Measurements from ENCODE around the gene RPS6KB2.

The RPS6KB2 gene

DNA sequence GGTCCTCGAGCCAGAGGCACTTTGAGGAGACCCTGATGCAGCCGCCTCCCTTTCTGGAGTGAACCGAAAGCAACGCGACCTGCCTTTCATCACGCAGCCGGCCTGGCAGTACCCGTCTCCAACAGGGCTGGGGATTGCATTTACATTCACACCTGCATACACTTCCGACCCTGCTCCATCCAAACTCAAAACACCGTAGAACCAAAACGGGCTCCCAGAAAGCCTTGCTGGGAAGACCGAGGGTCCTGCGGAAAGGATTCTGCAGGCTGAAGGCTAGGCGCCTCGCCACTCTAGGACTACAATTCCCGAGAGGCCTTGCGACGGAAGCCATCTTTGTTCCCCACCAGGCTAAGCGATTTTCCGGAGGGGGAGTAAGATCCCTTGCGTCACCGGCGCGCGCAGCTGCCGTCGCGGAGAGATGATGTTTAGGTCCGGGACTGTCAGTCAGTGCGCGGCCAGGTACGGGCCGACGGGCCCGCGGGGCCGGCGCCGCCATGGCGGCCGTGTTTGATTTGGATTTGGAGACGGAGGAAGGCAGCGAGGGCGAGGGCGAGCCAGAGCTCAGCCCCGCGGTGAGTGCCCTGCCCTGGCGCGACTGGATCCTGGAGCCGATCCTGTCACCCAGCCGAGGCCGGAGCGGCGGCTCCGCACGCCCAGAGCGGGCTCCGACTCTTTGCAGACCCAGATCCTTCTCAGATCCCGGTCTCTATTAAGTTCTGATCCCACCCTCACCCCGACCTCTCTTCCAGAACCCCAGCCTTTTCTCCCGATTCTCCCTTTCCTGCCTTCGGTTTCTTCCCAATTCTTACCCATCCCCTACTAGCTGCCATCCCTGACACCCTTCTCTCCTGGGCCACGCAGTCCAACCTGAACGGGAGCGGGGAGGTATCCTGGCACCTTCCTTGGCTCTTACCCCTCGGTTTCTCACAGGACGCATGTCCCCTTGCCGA lies at the start of gene RPS6KB2:
Gene RPS6KB2 (plus strand): TSS at position 443 of the 950 bp plus-strand sequence. CDS start 52 bp downstream, at position 495.
- peak; percentile 95 to 99 (median 98) for DNase-seq

DNA sequence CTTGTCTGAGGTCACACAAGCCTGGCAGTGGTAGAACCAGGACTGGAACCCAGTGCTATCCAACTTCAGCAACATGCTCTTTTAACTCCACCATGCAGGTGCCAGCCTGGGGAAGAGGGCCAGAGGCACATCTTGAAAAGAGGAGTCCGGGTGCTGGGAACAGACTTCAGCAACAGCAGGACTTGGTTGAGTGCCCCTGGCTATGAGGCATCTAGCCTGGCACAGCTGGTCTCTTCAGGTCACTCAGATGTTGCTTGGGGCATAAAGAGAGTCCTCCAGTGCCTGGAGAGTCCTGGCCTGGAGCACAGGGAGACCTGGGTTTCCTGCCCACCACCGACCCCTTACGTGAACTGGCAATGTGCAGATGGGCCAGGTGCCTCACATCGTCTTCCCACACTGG lies 49.8 kb upstream of the RPS6KB2 start:
- DNase-seq = no peak

DNA sequence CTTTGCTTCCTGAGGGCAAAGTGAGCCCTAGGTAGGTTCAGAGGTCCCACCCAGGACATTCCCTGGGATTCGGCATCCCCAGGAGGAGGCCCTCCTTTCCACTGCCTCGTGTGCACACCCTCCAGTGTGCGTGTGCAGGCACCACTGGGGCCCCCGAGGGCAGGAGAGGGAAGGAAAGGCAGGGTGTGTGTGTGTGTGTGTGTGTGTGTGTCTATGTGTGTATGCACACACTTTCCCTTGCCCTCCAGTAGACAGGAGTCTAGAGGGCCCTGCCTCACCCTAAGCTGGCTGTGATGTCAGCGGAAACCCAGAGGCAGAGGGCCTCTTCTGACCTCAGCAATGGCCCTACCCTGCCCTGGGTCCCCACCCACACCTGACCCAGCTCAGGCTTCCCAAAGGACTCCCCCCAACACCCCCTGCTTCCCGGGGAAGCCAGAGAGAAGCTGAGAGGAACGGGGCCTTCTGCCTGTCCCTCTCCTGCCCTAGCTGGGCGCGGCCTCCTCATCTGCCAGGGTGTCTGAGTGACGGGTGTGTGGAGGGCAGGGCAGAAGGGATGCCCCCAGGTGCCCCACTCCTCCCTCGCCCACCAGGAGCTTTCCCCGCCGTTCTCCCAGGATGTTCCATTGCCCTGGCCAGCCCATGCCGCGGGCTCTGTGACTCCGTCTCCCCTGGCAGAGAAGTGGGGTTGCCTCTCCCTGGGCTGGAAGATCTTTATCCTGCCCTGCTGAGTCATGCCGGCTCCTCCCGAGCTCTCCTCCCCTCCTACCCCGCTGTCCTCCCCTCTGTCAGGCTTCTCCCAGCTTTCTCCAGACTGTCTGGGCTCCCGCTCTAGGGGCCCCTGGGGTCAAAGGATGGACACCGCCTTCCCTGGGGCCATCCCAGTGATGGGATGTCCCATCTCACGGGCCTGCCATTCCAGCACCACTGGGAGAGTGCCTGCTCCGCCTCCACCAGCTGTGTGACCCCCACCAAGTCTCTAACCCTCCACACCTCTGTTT lies 48.9 kb upstream of the RPS6KB2 start:
- DNase-seq = no peak

DNA sequence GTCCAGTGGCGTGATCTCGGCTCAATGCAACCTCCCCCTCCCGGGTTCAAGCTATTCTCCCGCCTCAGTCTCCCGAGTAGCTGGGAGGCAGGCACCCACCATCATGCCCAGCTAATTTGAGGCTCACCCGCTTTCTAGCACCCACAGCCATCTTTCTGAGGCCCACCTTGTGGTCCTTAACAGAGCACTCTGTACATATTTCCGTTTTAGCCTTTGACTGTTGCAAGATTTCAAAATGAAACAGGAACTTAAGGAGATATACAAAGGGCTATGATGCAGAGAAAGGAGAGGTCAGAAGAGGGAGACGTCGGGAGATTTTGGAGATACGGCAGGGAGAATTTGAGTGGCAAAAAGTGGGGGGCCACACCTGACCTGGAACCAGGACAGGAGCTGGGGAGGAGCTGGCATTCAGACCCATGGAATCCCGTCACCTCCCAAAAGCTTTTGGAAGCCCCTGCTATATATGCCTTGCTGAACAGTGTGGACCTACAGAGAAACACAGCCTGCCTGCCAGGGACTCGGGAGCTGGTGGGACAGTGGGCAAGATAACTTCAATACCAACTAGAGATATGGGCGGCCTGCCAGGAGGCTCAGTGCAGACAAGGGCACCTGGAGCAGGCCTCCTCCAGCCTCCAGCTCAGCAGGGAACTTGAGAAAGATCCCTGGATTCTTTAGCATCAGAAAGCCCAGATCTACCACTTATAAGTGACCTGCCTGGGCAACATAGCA lies 46.9 kb upstream of the RPS6KB2 start:
- no peak for DNase-seq

DNA sequence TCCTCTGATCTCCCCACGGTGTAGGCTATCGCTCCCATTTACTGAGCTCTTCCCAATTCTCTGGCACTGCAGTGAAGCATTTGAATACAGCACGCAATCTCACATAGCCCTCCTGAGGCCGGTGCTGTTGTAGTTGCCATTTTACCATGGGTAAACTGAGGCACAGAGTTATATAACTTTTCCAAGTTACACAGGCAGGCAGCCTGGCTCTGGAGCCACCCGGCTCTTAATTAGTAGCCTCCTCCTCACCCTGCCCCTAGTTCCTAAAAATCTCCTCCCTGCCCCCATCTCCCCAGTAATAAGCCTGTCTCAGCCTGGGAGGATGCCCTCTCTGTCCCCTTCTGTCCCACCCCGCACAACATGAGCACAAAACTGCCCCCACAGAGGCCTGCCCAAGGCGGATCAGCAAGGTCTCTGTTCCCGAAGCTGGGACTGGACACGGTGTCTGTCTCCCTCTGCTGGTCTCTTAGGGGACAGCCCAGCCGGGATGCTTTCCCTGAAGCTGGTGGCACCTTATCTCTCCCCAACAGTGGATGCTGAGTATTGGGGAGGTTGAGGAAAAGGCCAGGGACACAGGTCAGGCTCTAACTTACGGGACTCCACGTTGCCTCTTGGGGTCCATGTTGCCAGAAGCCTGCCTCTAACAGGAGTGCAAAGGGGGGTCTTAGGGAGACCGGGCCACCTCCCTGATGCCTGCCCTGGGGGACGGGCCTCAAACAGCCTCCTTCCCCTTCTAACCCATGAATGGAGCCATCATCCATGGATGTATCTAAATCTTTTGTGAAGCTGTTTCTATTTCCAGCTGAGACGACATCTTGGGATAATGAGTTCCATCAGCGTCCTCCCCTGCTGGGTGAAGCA lies 45.8 kb upstream of the RPS6KB2 start:
- DNase-seq = peak; percentile 48 to 75 (median 64)

DNA sequence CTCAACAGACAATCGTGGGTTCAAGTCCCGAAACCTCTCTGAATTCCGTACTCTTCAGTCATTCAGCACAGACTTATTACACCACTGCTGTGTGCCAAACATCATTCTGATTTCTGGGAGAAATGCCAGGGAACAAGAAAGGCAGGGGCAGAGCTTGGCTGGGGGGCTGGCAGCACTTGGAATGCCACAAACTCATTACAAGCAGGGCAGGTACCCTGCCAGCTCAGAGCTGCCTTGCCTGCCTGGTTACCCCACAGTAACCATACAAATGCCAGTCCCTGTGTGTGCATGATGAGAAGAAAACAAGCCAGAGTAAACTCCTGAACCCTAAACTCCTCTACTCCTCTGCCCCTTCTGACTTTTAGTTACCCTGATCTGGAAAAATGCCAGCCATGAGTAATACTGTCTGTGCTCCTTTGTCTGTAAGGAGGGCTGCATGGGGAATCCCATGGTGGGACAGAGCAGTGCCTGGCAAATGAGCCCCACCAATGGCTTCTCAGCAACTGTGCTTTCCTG lies 43.4 kb upstream of the RPS6KB2 start:
- DNase-seq = no peak

DNA sequence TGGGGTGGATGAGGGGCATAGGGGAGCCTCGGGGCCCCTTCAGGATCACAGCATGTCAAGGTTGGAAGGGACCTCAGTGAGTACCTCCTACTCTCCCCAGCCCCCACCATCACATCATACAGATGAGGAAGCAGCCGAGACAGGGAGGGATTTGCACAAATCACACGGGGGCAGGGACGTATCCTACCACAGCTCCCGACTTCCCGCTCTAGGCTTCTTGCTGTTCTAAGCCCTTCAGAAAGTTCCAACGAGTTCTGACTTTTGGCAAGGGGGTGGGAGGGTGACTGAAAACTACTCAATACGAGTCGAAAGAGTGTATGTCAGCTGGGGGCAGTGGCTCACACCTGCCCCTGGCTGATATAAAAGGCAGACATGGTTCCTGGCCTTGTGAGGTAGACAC lies 41.2 kb upstream of the RPS6KB2 start:
- DNase-seq = no peak

DNA sequence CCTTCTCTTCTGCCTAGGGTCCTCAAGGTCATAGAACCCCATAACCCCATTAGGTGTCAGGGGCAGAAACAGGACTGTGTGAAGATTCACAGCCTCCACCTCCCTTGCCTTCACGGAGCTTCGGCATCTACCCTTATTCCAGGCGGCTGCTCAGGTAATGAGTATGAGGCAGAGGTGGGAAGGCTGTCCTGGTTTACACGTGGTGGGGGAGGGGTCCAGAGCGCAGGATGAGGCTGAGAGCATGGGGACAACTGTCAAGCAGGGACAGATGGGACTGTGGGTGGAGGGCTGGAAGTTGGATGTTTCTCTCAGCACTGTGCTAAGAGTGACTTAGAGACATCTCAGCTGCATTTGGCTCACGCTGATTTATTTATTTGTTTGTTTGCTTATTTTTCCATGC lies 40.8 kb upstream of the RPS6KB2 start:
- DNase-seq = no peak

DNA sequence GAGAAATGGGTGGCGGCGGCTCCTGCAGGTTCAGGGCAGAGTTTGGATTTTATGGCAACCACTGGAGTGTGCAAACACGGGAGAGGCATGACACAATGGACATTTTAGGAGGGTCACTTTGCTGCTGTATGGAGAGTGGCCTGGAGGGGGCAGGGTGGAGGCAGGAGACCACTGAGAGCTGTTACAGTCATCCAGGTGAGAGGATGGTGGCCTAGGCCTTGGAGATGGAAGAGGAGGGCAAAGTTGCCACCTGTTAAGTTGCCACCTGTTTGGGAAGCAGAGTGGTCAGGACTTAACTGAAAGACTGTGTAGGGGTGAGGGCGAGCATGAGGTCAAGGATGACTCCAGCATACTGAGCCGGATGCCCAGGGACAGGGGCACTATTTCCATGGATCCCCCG lies 38.8 kb upstream of the RPS6KB2 start:
- DNase-seq = peak in 2 of 4 experiments; percentile 35 to 48

DNA sequence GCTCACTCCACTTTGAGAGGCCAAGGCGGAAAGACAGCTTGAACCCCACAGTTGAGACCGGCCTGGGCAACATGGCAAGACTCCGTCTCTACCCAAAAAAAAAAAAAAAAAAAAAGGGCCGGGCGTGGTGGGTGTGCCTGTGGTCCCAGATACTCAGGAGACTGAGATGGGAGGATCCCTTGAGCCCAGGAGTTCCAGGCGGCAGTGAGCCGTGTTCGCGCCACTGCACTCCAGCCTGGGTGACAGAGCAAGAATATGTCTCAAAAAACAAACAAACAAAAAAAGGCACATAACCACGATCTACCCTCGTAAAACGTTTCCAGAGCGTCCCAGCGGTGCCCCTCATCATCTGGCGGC lies 37.4 kb upstream of the RPS6KB2 start:
- no peak for DNase-seq

DNA sequence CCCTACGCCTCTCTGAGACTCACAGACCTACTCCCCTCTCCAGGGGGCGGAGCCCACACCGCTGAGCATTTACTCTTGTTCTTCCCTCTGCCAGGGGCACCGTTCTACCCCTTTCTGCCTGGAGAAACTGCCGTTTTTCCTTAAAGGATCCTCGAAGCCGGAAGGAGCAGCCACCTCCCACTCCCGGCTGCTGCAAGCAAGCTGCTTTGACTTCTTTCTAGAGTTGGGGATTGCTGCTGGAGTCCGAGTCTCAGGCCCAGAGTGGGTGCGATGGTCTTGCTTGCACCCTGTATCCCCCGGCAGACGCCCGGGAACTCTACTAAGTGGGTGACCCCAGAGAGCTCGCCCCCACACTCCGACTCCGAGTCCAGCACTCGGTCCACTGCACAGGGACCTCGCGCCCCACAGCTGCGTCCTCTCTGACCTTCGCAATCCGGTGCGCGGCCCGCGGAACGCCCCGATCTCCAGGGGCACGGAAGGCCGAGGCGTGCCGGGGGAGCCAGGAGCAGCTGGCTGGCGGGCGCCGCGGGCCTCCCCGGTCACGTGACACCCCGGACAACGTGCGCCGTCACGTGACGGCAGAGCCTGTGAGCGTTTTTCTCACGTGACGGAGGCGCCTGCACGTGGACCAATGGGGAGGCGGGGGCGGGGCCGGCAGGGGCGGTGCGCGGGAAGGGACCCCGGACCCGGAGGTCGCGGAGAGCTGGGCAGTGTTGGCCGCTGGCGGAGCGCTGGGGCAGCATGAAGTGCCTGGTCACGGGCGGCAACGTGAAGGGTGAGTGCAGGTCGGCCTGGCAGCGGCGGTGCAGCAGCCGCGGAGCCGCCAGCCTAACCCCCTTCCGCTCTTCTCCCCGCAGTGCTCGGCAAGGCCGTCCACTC lies 36.8 kb upstream of the RPS6KB2 start, which contains the start of gene RAD9A:
Gene RAD9A (plus strand): TSS at position 683 of the 879 bp plus-strand sequence. CDS start 59 bp downstream, at position 742.
- peak; percentile 79 to 91 (median 82) for DNase-seq

DNA sequence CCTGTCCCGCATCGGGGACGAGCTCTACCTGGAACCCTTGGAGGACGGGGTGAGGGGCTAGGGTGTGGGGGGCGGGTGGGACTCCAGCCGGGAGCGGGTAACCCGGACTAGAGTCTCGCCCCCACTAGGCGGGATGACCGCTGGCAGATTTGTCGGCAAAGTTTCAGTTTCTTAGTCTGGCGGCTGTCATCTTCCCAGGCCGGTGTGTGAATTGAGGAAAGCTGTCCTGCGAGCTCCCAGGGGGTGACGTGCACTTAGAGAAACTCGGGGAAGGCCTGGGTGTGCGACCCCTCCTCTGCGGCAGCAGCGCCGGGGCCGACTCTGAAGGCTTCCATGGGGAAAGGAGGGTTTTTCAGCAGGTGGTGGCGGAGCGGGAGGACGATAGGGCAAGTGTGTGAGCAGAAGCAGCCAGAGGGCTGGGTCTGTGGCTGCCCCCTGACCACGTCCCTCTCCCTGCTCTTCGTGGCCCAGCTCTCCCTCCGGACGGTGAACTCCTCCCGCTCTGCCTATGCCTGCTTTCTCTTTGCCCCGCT lies 36.0 kb upstream of the RPS6KB2 start:
- DNase-seq = no peak

DNA sequence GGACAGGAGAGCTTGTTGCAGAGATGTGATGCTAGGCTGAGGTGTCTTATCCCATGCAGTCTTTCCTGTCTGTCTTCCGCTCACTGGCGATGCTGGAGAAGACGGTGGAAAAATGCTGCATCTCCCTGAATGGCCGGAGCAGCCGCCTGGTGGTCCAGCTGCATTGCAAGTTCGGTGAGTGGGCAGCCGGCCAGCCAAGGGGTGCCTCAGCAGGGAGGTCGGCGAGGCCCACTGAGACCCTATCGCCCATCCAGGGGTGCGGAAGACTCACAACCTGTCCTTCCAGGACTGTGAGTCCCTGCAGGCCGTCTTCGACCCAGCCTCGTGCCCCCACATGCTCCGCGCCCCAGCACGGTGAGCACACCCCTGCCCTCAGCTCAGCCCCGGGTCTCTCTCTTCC lies 34.9 kb upstream of the RPS6KB2 start:
- DNase-seq = no peak

DNA sequence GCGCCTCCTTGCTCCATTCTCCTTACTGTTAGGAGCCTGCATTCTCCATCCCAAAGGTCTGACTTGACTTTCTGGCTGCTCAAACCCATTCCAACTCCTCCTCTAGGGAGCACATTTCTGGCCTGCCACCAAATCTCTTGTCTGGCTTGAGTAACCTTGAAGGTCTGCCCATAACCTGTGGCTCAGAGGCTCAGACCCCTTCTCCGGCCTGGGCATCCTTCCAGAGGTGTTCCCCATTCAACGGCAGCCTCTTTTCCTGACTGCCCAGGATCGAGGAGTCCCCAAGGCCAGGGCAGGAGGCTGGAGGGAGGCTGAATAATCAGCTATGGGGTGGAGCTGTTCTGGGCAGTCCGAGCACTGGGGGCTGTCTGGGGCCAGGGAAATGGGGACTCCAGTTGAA lies 34.3 kb upstream of the RPS6KB2 start:
- no peak for DNase-seq

DNA sequence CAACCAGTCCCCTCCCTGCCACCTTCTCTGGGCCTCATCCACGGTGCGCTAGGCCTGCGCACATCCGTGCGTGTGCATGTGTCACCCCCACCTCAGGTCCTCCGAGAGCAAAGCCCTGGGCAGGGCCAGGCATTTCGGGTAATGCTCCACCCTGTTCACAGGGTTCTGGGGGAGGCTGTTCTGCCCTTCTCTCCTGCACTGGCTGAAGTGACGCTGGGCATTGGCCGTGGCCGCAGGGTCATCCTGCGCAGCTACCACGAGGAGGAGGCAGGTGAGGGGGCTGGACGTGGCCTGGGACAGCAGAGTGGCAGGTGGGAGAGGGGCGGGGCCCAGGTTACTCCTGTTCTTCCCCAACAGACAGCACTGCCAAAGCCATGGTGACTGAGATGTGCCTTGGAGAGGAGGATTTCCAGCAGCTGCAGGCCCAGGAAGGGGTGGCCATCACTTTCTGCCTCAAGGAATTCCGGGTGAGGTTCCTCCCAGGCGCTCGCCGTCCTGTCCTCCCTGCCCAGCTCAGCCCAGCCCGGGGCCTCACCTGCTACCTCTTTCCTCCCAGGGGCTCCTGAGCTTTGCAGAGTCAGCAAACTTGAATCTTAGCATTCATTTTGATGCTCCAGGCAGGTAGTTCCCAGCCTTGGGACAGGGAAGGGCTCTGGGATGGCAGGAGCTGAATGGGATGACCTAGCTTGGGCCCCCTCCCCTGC lies 32.6 kb upstream of the RPS6KB2 start:
- DNase-seq = no peak

DNA sequence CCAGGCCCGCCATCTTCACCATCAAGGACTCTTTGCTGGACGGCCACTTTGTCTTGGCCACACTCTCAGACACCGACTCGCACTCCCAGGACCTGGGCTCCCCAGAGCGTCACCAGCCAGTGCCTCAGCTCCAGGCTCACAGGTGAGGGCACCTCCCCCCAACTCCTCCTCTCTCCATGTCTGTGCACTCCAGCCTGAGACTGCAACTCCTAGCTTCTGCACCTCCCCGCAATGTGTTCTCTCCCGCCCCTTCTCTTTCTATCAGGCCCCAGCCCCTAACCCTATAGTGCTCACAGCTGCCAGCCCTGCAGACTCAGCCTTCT lies 32.1 kb upstream of the RPS6KB2 start:
- DNase-seq = no peak

DNA sequence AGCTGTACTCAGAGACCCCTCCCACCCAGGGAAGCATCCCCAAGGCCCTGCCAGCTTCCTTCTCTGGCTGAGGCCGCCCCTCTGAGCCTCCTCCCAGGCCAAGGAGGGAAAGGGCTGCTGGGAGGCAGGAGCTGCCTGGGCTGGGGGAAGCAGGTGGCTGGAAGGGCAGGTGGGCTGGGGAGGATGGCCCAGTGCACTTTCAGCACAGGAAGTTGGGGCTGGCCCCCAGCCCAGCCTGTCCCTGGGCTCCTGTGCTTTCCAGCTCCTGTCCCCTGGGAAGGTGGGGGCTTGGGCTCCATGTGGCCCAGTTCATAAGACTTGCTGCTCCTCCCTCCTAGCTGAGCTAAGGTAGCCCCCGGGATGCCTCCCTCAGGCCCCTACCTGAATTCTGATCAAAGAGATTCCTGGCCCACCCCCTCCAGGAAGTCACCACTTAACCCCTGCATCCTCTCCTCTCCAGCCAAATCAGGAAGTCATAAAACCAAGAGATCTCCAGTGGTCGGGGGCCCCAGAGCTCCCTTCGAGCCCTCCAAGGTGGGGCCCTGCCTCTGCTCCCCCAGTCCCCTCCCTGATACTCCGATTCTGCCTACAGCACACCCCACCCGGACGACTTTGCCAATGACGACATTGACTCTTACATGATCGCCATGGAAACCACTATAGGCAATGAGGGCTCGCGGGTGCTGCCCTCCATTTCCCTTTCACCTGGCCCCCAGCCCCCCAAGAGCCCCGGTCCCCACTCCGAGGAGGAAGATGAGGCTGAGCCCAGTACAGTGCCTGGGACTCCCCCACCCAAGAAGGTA lies 31.5 kb upstream of the RPS6KB2 start:
- DNase-seq = no peak

DNA sequence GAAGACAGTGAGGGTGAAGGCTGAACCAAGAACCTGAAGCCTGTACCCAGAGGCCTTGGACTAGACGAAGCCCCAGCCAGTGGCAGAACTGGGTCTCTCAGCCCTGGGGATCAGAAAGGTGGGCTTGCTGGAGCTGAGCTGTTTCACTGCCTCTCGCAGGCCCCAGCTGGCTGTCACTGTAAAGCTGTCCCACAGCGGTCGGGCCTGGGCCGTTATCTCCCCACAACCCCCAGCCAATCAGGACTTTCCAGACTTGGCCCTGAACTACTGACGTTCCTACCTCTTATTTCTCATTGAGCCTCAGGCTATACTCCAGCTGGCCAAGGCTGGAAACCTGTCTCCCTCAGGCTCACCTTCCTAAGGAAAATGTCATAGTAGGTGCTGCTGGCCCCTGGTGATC lies 30.8 kb upstream of the RPS6KB2 start:
- no peak for DNase-seq

Data from activated naive CD4-positive, alpha-beta T cell (primary cell).